Caco-2 (cell line): ENCODE measurements around the gene TAP2. TPM values are rescaled to one million over a fixed set of nuclear protein-coding genes. Genes with fewer than 3 reads are reported as not detected.

Source experiments
- BruUV-seq: library from RNA; stranded (reverse); fragments of 400-500 nt; replicated peaks from 2 replicates; lab custom pipeline; 2021; lab: Mats Ljungman, UMichigan
- CTCF ChIA-PET: fragments of 300-600 bp; sonication (Branson Sonifier 250); formaldehyde crosslinking; loops from one replicate; lab custom pipeline; 2022; ENCODE audit warnings: antibody characterized with exemption; lab: Charles Lee
- POLR2A ChIA-PET: fragments of 300-600 bp; sonication (Branson Sonifier 250); formaldehyde crosslinking; loops from one replicate; lab custom pipeline; 2022; ENCODE audit warnings: antibody characterized with exemption; lab: Charles Lee
- DNase-seq, 2 experiments: peaks; one replicate each; pipeline versions ENCODE4 v3.0.0 to v3.0.0-alpha.2; 2020 to 2022
- H3K27me3 ChIP-seq: replicated peaks from 2 replicates; pipeline ENCODE4 v1.6.0; 2011; ENCODE audit warnings: low read length; ENCODE audit not compliant: control insufficient read depth, insufficient read depth
- H3K36me3 ChIP-seq: 2 replicates; pipeline ENCODE4 v1.5.1; 2011; ENCODE audit warnings: low read length; ENCODE audit not compliant: control insufficient read depth, insufficient read depth
- H3K4me1 ChIP-seq: fragments of 250-450 bp; sonication (Bioruptor Pico); 2 replicates; pipeline ENCODE4 v1.5.1; 2020; ENCODE audit warnings: mild to moderate bottlenecking
- H3K4me3 ChIP-seq: 2 replicates; pipeline ENCODE4 v1.5.1; 2011; ENCODE audit warnings: low read depth, mild to moderate bottlenecking, control low read depth, low read length
- H3K9me3 ChIP-seq: fragments of 250-450 bp; sonication (Bioruptor Pico); 2 replicates; pipeline ENCODE4 v1.5.1; 2020; ENCODE audit warnings: mild to moderate bottlenecking, moderate library complexity
- H3K27ac Mint-ChIP-seq: one replicate; pipeline ENCODE4 v1.8.0; 2022; ENCODE audit warnings: mixed read lengths; ENCODE audit not compliant: unreplicated experiment
- H3K27me3 Mint-ChIP-seq: one replicate; pipeline ENCODE4 v1.8.0; 2022; ENCODE audit warnings: mixed read lengths; ENCODE audit not compliant: insufficient read depth, unreplicated experiment
- H3K36me3 Mint-ChIP-seq: one replicate; pipeline ENCODE4 v1.8.0; 2022; ENCODE audit warnings: mild to moderate bottlenecking, mixed read lengths; ENCODE audit not compliant: insufficient read depth, unreplicated experiment
- H3K4me1 Mint-ChIP-seq: one replicate; pipeline ENCODE4 v1.8.0; 2022; ENCODE audit warnings: low read depth, mixed read lengths; ENCODE audit not compliant: unreplicated experiment
- H3K4me3 Mint-ChIP-seq: one replicate; pipeline ENCODE4 v1.8.0; 2022; ENCODE audit warnings: mild to moderate bottlenecking, moderate library complexity, mixed read lengths; ENCODE audit not compliant: unreplicated experiment
- H3K9me3 Mint-ChIP-seq: one replicate; pipeline ENCODE4 v1.8.0; 2022; ENCODE audit warnings: mixed read lengths; ENCODE audit not compliant: unreplicated experiment
- CTCF ChIP-seq, 2 experiments: fragments of 200-600 bp in 1 of 2; IDR thresholded peaks; 1 replicate in 1 of 2; 2 replicates in 1 of 2; pipeline versions ENCODE4 v1.5.1 to v1.8.0; 2011 to 2022; ENCODE audit warnings: antibody characterized with exemption in 1 of 2, control low read depth in 1 of 2, inconsistent platforms in 1 of 2, low read depth in 1 of 2, low read length in 1 of 2, mild to moderate bottlenecking in 1 of 2, moderate library complexity in 1 of 2; ENCODE audit not compliant: insufficient read depth in 1 of 2, severe bottlenecking in 1 of 2, unreplicated experiment in 1 of 2
- intact Hi-C: fragments of 100-400 bp; cut with micrococcal nuclease; formaldehyde crosslinking; loops from one replicate; pipeline ENCODE4 v1.10.0; 2022; ENCODE audit not compliant: unreplicated experiment
- total RNA-seq: library from RNA; stranded (reverse); gene quantifications from 2 replicates; pipeline ENCODE4 v1.2.3, GENCODE V29; 2022

The TAP2 gene
- total RNA-seq, 1 experiment from 2014 or later = 10.3 TPM

- no peak for DNase-seq
- Mint-ChIP-seq H3K27me3 (peaks cover 10% of the 10 kb centered on the region), H3K4me3 (no peak overlapping the region), H3K27ac (no peak overlapping the region), H3K9me3 (no peaks in the 10 kb centered on the region), H3K4me1 (peaks cover 5% of the 10 kb centered on the region), H3K36me3 (peaks cover 11% of the 10 kb centered on the region)
- no peaks in the 10 kb centered on the region for H3K9me3 ChIP-seq
- POLR2A ChIA-PET = interaction anchor here (0.7 kb wide), 1 partner anchor 126 kb away, joined by 4 read pairs; no protein-coding TSS in a partner anchor
- no peak overlapping the region for H3K4me3 ChIP-seq
- no peaks in the 10 kb centered on the region; the same call in 1 of the 2 replicates for H3K27me3 ChIP-seq
- no peaks in the 10 kb centered on the region for H3K36me3 ChIP-seq
- CTCF ChIA-PET = interaction anchor here (1.6 to 1.7 kb wide), 2 partner anchors 8 to 23 kb away, joined by 10 to 14 read pairs; partner anchors contain the start of genes PSMB9 and TAP1
- BruUV-seq = no TSS peak
- intact Hi-C loops = no loop called here
- no peaks in the 10 kb centered on the region; the same call in 1 of the 2 replicates for H3K4me1 ChIP-seq
- TF ChIP-seq CTCF (IDR thresholded peaks at IDR 0.05; ENCODE audit: insufficient read depth in 1 of 2, low read depth in 1 of 2, low read length in 1 of 2, severe bottlenecking in 1 of 2, unreplicated experiment in 1 of 2) = no peak
Observed at GRCh38 chr6:32845384-32845884, 6.9 kb upstream of the TAP2 start.

GRCh38 chr6:32844839-32845383, 6.4 kb upstream of the TAP2 start:
- Histone ChIP-seq H3K4me1 (no peaks in the 10 kb centered on the region; the same call in 1 of the 2 replicates), H3K9me3 (no peaks in the 10 kb centered on the region), H3K36me3 (no peaks in the 10 kb centered on the region), H3K4me3 (peak overlapping the region; percentile 12), H3K27me3 (no peaks in the 10 kb centered on the region; the same call in 1 of the 2 replicates)
- intact Hi-C loops = loop anchor here (1.0 kb wide), 1 partner anchor 9 kb away; the partner anchor contains the start of gene PSMB9
- peak overlapping the region; percentile 72 for H3K4me3 Mint-ChIP-seq
- H3K9me3 Mint-ChIP-seq = no peaks in the 10 kb centered on the region
- H3K27me3 Mint-ChIP-seq = peaks cover 8% of the 10 kb centered on the region
- POLR2A ChIA-PET = interaction anchor here (0.7 kb wide), 1 partner anchor 127 kb away, joined by 4 read pairs; no protein-coding TSS in a partner anchor
- TF ChIP-seq CTCF (IDR thresholded peaks at IDR 0.05; ENCODE audit: insufficient read depth in 1 of 2, low read depth in 1 of 2, low read length in 1 of 2, severe bottlenecking in 1 of 2, unreplicated experiment in 1 of 2) = no peak
- no peak for DNase-seq
- H3K36me3 Mint-ChIP-seq = peaks cover 11% of the 10 kb centered on the region
- no TSS peak for BruUV-seq
- CTCF ChIA-PET = interaction anchor here (1.6 to 1.7 kb wide), 2 partner anchors 9 to 23 kb away, joined by 10 to 14 read pairs; partner anchors contain the start of genes PSMB9 and TAP1
- H3K4me1 Mint-ChIP-seq = peaks cover 5% of the 10 kb centered on the region
- H3K27ac Mint-ChIP-seq = peak overlapping the region; percentile 37

DNA sequence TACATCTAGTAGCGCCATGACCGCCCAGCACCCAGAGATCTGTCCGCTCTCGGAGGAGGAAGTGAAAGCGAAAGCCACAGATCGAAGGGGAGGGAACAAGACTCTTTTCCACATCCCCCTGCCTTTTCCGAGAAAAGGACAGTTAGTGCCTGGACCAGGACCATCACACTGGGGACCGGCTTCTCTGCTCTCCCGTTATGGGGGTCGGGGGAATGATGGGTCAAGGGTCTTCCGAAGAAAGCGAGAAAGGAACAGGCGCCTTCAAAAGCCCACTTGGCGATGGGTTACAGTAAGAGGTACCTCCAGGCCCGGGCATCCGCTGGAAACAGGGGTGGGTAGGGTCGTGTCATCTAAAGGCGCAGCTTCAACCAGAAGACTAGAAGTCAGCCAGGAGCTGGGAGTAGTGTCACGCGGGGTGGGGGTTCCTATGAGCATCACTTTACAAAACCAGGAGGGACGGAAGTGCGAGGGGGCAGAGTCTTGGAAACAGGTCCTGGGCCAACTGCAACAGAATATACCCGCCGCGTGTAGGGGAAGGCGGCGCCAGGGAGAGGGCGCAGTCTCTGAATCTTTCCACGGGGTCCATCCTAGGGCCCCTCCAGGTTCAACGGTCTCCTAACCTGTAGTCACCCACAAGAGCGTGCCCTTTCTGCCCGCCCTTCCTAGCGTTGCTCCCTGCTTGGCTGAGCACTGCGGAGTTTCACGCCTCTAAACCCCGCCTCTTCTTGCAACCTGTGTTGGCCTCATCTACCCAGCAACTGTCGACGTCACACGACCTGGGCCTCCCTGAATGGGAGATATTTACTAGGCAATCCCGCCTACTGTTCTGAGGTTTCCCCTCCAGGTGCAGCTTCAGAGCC, 5.7 kb upstream of the TAP2 start, which contains the start of gene PSMB8:
Gene PSMB8, minus strand, starts transcription at position 69 of the 860 bp plus-strand sequence. Its CDS starts 51 bp downstream, at position 18.
- ChIA-PET POLR2A (interaction anchor here (0.7 kb wide), 1 partner anchor 127 kb away, joined by 4 read pairs; no protein-coding TSS in a partner anchor), CTCF (interaction anchor here (1.6 to 1.7 kb wide), 2 partner anchors 10 to 24 kb away, joined by 10 to 14 read pairs; partner anchors contain the start of genes PSMB9 and TAP1)
- peak; percentile 89 to 94 for DNase-seq
- no peaks in the 10 kb centered on the region for H3K36me3 ChIP-seq
- H3K4me3 Mint-ChIP-seq = peak within 1 kb of the TSS; percentile 72
- peaks cover 8% of the 10 kb centered on the region for H3K27me3 Mint-ChIP-seq
- peaks cover 11% of the 10 kb centered on the region for H3K36me3 Mint-ChIP-seq
- TF ChIP-seq CTCF (IDR thresholded peaks at IDR 0.05; ENCODE audit: insufficient read depth in 1 of 2, low read depth in 1 of 2, low read length in 1 of 2, severe bottlenecking in 1 of 2, unreplicated experiment in 1 of 2) = peak in 1 of 2 experiments; percentile 14
- H3K4me3 ChIP-seq = peak within 1 kb of the TSS; percentile 47
- no peaks in the 10 kb centered on the region; the same call in 1 of the 2 replicates for H3K4me1 ChIP-seq
- no peaks in the 10 kb centered on the region for H3K9me3 ChIP-seq
- H3K4me1 Mint-ChIP-seq = peaks cover 5% of the 10 kb centered on the region
- H3K27me3 ChIP-seq = no peaks in the 10 kb centered on the region; the same call in 1 of the 2 replicates
- no peaks in the 10 kb centered on the region for H3K9me3 Mint-ChIP-seq
- H3K27ac Mint-ChIP-seq = peak within 1 kb of the TSS; percentile 37
- intact Hi-C loops = loop anchor here (1.0 kb wide), 1 partner anchor 10 kb away; the partner anchor contains the start of gene PSMB9
- BruUV-seq = no TSS peak
